Small intestine (tissue), 7 donors: ENCODE results near the gene GH1. TPM values are rescaled to one million over a fixed set of nuclear protein-coding genes. Genes with fewer than 3 reads are reported as not detected.
"Not testable (repeated sequence)": the region's sequence is repeated elsewhere in the genome, so short reads cannot be mapped to it uniquely, and the experiment has no call there.

ENCODE experiments used
- DNase-seq, 2 donors: peaks; one replicate each; pipeline versions ENCODE4 v3.0.0 to v3.0.0-alpha.2; 2013
- FAIRE-seq: peaks from 2 replicates; lab custom pipeline; 2012; peaks lifted over from hg19 to GRCh38; lab: Jason Lieb, UNC
- H3K27ac ChIP-seq, 3 donors: one replicate each; pipeline ENCODE4 v1.5.1; 2013; ENCODE audit warnings: low read length in 2 of 3, mild to moderate bottlenecking in 2 of 3, control low read depth in 1 of 3, inconsistent platforms in 1 of 3, low read depth in 1 of 3, moderate library complexity in 1 of 3
- H3K27me3 ChIP-seq, 3 donors: one replicate each; pipeline ENCODE4 v1.6.1; 2013; ENCODE audit warnings: low read length in 3 of 3, inconsistent platforms in 1 of 3; ENCODE audit not compliant: control insufficient read depth in 3 of 3, insufficient read depth in 3 of 3
- H3K36me3 ChIP-seq, 3 donors: one replicate each; pipeline ENCODE4 v1.6.1; 2013; ENCODE audit warnings: low read length in 3 of 3, inconsistent platforms in 1 of 3, low read depth in 1 of 3, mild to moderate bottlenecking in 1 of 3, moderate library complexity in 1 of 3; ENCODE audit not compliant: control insufficient read depth in 3 of 3, insufficient read depth in 2 of 3
- H3K4me1 ChIP-seq, 3 donors: one replicate each; pipeline ENCODE4 v1.6.1; 2013; ENCODE audit warnings: low read length in 2 of 3, inconsistent platforms in 1 of 3, low read depth in 1 of 3, mild to moderate bottlenecking in 1 of 3, moderate library complexity in 1 of 3; ENCODE audit not compliant: control insufficient read depth in 3 of 3, insufficient read depth in 2 of 3
- H3K4me3 ChIP-seq, 3 donors: one replicate each; pipeline ENCODE4 v1.5.1; 2013; ENCODE audit warnings: low read length in 3 of 3, control low read depth in 1 of 3, inconsistent platforms in 1 of 3, low read depth in 1 of 3, mild to moderate bottlenecking in 1 of 3, moderate library complexity in 1 of 3
- H3K9me3 ChIP-seq, 2 donors: one replicate each; pipeline ENCODE4 v1.6.1; 2013; ENCODE audit warnings: low read depth in 1 of 2, low read length in 1 of 2; ENCODE audit not compliant: control insufficient read depth in 2 of 2, insufficient read depth in 1 of 2
- WGBS, 3 donors: extraction: QIAGEN DNeasy Blood & Tissue Kit; methylation state at CpG; one replicate each; pipeline ENCODE4 v1.1.7; 2013; 5-methylcytosine and 5-hydroxymethylcytosine counted together
- polyA plus RNA-seq, 4 donors: library from polyadenylated mRNA; stranded (reverse) in 3 of 4; unstranded in 1 of 4; fragments of 200-250 nt in 3 of 4; fragments of 120-200 nt in 1 of 4; gene quantifications; one replicate each; pipeline versions ENCODE4 v1.2.1 to v1.2.3, GENCODE V29; 2013
- donor health status: healthy with polysubstance abuse.
- donor health status: control.
- donor health status: control.
- donor health status: Bipolar disorder and iron deficiency.
- donor health status: healthy.

Gene GH1
- polyA plus RNA-seq, 4 donors, result 0.06 TPM; not detected in 3

GRCh38 chr17:63874061-63874626, 44.5 kb downstream of the GH1 start:
- FAIRE-seq, DNase-seq, H3K9me3 ChIP-seq, H3K27ac ChIP-seq, H3K27me3 ChIP-seq, H3K36me3 ChIP-seq, H3K4me3 ChIP-seq, H3K4me1 ChIP-seq: not testable (repeated sequence)
- 68 to 90% (median 73%) methylated on average over 6 of the region's 8 CpGs for WGBS, 3 donors

GRCh38 chr17:63873577-63873976, 45.1 kb downstream of the GH1 start, which contains the start of gene CSH2:
CSH2 (minus strand) TSS chr17:63873677; CDS start chr17:63873614, 63 bp downstream.
- DNase-seq, FAIRE-seq, H3K27ac ChIP-seq: not testable (repeated sequence)

DNA sequence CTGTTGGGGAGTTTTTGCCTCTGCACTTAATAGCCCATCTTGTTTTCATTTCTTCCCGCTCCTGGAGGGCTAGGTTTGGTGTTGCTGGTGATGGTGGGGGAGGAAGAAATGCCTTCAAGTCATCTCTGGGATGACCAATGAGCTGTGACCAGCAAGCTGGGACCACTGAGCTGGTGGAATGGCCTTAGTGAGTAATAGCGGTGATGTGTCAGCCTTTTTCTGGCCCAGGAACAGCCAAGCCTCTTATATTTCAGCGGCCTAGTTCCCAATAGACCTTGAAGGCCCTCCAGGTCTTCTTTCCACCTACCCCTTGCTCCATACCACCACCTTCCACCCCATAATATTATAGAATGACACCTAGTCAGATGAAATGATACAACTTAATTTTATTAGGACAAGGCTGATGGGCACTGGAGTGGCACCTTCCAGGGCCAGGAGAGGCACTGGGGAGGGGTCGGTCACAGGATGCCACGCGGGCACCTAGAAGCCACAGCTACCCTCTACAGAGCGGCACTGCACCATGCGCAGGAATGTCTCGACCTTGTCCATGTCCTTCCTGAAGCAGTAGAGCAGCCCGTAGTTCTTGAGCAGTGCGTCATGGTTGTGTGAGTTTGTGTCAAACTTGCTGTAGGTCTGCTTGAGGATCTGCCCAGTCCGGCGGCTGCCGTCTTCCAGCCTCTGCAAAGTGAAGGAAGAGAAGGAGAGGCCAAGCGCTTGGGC, 46.8 kb downstream of the GH1 start:
- not testable (repeated sequence) for H3K27me3 ChIP-seq, H3K4me1 ChIP-seq, DNase-seq, H3K36me3 ChIP-seq, H3K9me3 ChIP-seq, FAIRE-seq, H3K27ac ChIP-seq, H3K4me3 ChIP-seq
- WGBS, 3 donors, result 91 to 96% (median 91%) methylated on average over 11 to 12 of the region's 15 CpGs

More at GRCh38 chr17:63873577-63873976, 45.1 kb downstream of the GH1 start, which contains the start of gene CSH2:
- 77 to 85% (median 81%) methylated on average over 4 to 7 of the region's 7 CpGs for WGBS, 3 donors
- not testable (repeated sequence) for H3K27me3 ChIP-seq, H3K36me3 ChIP-seq, H3K9me3 ChIP-seq, H3K4me1 ChIP-seq, H3K4me3 ChIP-seq

- not testable (repeated sequence) for H3K4me1 ChIP-seq, H3K36me3 ChIP-seq, H3K9me3 ChIP-seq, DNase-seq, H3K27me3 ChIP-seq, FAIRE-seq, H3K27ac ChIP-seq, H3K4me3 ChIP-seq
- 82 to 90% (median 83%) methylated on average over 4 of the region's 4 CpGs for WGBS, 3 donors
These were observed 48.4 kb downstream of the GH1 start for GRCh38 chr17:63870292-63870665.

DNA sequence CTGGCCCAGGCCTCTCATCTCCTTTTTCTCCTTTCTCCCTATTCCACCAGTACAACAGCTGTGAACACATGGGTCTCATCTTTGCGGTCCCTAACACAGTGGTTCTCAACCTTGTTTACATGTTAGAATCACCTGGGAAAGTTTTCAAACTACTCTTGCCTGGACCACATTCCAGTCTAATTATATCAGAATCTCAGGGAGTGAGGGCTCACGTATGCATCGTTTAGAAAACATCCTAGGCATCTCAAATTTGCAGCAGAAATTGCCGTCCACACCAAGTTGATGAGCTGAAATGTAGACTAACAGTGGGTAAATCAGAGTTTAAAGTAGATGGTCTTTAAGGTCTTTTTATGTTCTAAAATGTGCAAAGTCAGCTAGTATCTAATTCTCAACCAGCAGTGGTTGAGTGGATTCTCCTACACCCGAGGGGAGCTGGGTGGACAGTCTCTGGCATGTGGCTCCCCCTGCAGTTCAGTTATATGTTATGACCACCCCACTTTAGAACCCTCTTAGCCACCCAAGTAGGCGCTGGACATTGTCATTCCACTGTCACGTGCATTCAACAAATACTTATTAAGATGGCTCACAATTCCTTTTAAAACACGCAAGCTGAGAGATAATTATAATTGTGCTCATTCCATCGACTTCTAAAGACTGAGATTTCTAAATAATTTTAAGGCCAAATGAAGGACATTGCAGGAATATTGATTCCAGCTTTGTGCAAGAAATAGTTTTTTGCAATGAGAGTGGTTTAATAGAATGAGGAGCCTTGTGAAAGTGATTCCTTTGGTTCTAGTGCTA, 48.9 kb downstream of the GH1 start:
- H3K27me3 ChIP-seq, H3K36me3 ChIP-seq, H3K4me3 ChIP-seq, H3K9me3 ChIP-seq, H3K4me1 ChIP-seq, DNase-seq, H3K27ac ChIP-seq, FAIRE-seq: not testable (repeated sequence)
- WGBS, 3 donors, result 62 to 75% (median 72%) methylated on average over 9 of the region's 9 CpGs

Other genes starting within 250 kb of the GH1 start
- 10 to 100 TPM in 3 of 4 donors, 1 to 10 TPM in 1; 2.0 to 14.7 (median 12.5) TPM for gene LIMD2, start 218.7 kb downstream of the GH1 start, polyA plus RNA-seq
- gene STRADA, start 177.0 kb downstream of the GH1 start, polyA plus RNA-seq, result 10 to 100 TPM in 3 of 4 donors, 1 to 10 TPM in 1; 8.1 to 35.2 (median 13.3) TPM
- gene CCDC47, start 145.2 kb downstream of the GH1 start, polyA plus RNA-seq, result 100 to 1,000 TPM in 1 of 4 donors, 10 to 100 TPM in 3; 19.5 to 113 (median 60.1) TPM
- 100 to 1,000 TPM in 1 of 4 donors, 10 to 100 TPM in 3; 43.5 to 128 (median 51.6) TPM for gene DDX42, start 144.7 kb downstream of the GH1 start, polyA plus RNA-seq
- gene PSMC5, start 91.4 kb downstream of the GH1 start, polyA plus RNA-seq, result 100 to 1,000 TPM; 104 to 180 (median 144) TPM
- 10 to 100 TPM; 13.9 to 45.5 (median 19.7) TPM for gene FTSJ3, start 91.2 kb downstream of the GH1 start, polyA plus RNA-seq
- 10 to 100 TPM; 44.0 to 95.3 (median 60.8) TPM for gene SMARCD2, start 76.2 kb downstream of the GH1 start, polyA plus RNA-seq
- under 1 TPM in 1 of 4 donors, not detected in 3; 0.32 TPM for gene CSH2, start 45.2 kb downstream of the GH1 start, polyA plus RNA-seq
- not detected for gene GH2, start 36.9 kb downstream of the GH1 start, polyA plus RNA-seq
- under 1 TPM in 1 of 4 donors, not detected in 3; 0.16 TPM for gene CSH1, start 22.3 kb downstream of the GH1 start, polyA plus RNA-seq
- gene CSHL1, start 7.6 kb downstream of the GH1 start, polyA plus RNA-seq, result not detected
- gene CD79B, start 13.5 kb upstream of the GH1 start, polyA plus RNA-seq, result 1 to 10 TPM in 3 of 4 donors, under 1 TPM in 1; 0.45 to 8.7 (median 3.1) TPM
- gene SCN4A, start 54.1 kb upstream of the GH1 start, polyA plus RNA-seq, result under 1 TPM in 2 of 4 donors, not detected in 2; 0.38 to 0.46 TPM
- gene PRR29, start 79.5 kb upstream of the GH1 start, polyA plus RNA-seq, result 1 to 10 TPM in 1 of 4 donors, under 1 TPM in 1, not detected in 2; 0.16 to 1.1 TPM
- gene ICAM2, start 101.8 kb upstream of the GH1 start, polyA plus RNA-seq, result 10 to 100 TPM in 3 of 4 donors, 1 to 10 TPM in 1; 4.5 to 40.1 (median 12.4) TPM
- gene ERN1, start 211.3 kb upstream of the GH1 start, polyA plus RNA-seq, result 10 to 100 TPM in 2 of 4 donors, 1 to 10 TPM in 2; 2.2 to 11.3 (median 6.5) TPM